Activated CD4-positive, alpha-beta T cell treated with anti-CD3 and anti-CD28 coated beads for 36 hours (primary cell): ENCODE measurements around the gene PFN3. TPM values are rescaled to one million over a fixed set of nuclear protein-coding genes. Genes with fewer than 3 reads are reported as not detected.

Experiments used
- ATAC-seq: fragments of 200-7000 bp; cut with Tn5 transposase; one replicate; pipeline ENCODE4 v1.10.0; 2021; ENCODE audit warnings: mild to moderate bottlenecking, moderate library complexity
- CTCF ChIA-PET: fragments of 350-600 bp; sonication (Branson Sonifier 250); formaldehyde crosslinking; loops from one replicate; lab custom pipeline; 2021; ENCODE audit warnings: antibody characterized with exemption; lab: Charles Lee
- POLR2A ChIA-PET: fragments of 350-600 bp; sonication (Branson Sonifier 250); formaldehyde crosslinking; loops from one replicate; lab custom pipeline; 2021; ENCODE audit warnings: antibody characterized with exemption, inconsistent platforms; lab: Charles Lee
- DNase-seq: peaks from one replicate; pipeline ENCODE4 v3.0.0-alpha.2; 2020
- H3K27ac Mint-ChIP-seq: one replicate; pipeline ENCODE4 v1.8.0; 2021; ENCODE audit warnings: mixed read lengths
- H3K27me3 Mint-ChIP-seq: one replicate; pipeline ENCODE4 v1.8.0; 2021; ENCODE audit warnings: mixed read lengths
- H3K36me3 Mint-ChIP-seq: one replicate; pipeline ENCODE4 v1.8.0; 2021; ENCODE audit warnings: low read depth, mixed read lengths
- H3K4me1 Mint-ChIP-seq: one replicate; pipeline ENCODE4 v1.8.0; 2021; ENCODE audit warnings: mixed read lengths
- H3K4me3 Mint-ChIP-seq: one replicate; pipeline ENCODE4 v1.8.0; 2021; ENCODE audit warnings: mild to moderate bottlenecking, moderate library complexity, mixed read lengths
- H3K9me3 Mint-ChIP-seq: one replicate; pipeline ENCODE4 v1.8.0; 2021; ENCODE audit warnings: low read depth, mixed read lengths
- intact Hi-C, 2 experiments: fragments of 100-400 bp; cut with DNase I in 1 of 2; cut with micrococcal nuclease in 1 of 2; formaldehyde crosslinking; loops; one replicate each; pipeline versions ENCODE4 v1.14.2 to v1.15.1; 2022 to 2024; cut with DNase I, micrococcal nuclease
- total RNA-seq, 2 experiments: library from RNA; stranded (reverse); gene quantifications; one replicate each; pipeline ENCODE4 v1.2.3, GENCODE V29; 2021

The PFN3 gene
- total RNA-seq, 2 experiments from 2014 or later: not detected

- DNase-seq (no peak), ATAC-seq (no peak)
- no peaks in the 10 kb centered on the region for H3K27me3 Mint-ChIP-seq
- POLR2A ChIA-PET: no interaction called here
- no peak overlapping the region for H3K27ac Mint-ChIP-seq
- H3K4me1 Mint-ChIP-seq: peaks cover 25% of the 10 kb centered on the region
- intact Hi-C loops: no loop called here
- CTCF ChIA-PET: interaction anchor here (0.6 to 13.1 kb wide), 6 partner anchors 9 to 62 kb away, joined by 3 to 195 read pairs (median 6); partner anchors contain the start of genes LMAN2, PFN3 and SLC34A1
- no peaks in the 10 kb centered on the region for H3K36me3 Mint-ChIP-seq
- no peak overlapping the region for H3K4me3 Mint-ChIP-seq
- no peaks in the 10 kb centered on the region for H3K9me3 Mint-ChIP-seq
These were observed 6.5 kb downstream of the PFN3 start for GRCh38 chr5:177393990-177394389.

GRCh38 chr5:177393206-177393765 lies 7.2 kb downstream of the PFN3 start:
- H3K4me3 Mint-ChIP-seq: no peak overlapping the region
- DNase-seq (no peak), ATAC-seq (no peak)
- intact Hi-C loops: no loop called here
- no peak overlapping the region for H3K27ac Mint-ChIP-seq
- H3K4me1 Mint-ChIP-seq: peaks cover 32% of the 10 kb centered on the region
- H3K9me3 Mint-ChIP-seq: no peaks in the 10 kb centered on the region
- no peaks in the 10 kb centered on the region for H3K36me3 Mint-ChIP-seq
- H3K27me3 Mint-ChIP-seq: no peaks in the 10 kb centered on the region
- ChIA-PET POLR2A (interaction anchor here (1.2 kb wide), 1 partner anchor 9 kb away, joined by 5 read pairs; no protein-coding TSS in a partner anchor), CTCF (interaction anchor here (0.6 to 13.1 kb wide), 9 partner anchors 9 to 105 kb away, joined by 3 to 195 read pairs (median 6); partner anchors contain the start of genes PDLIM7, PFN3 and SLC34A1)

- intact Hi-C loops: no loop called here
- no peak overlapping the region for H3K27ac Mint-ChIP-seq
- no peaks in the 10 kb centered on the region for H3K9me3 Mint-ChIP-seq
- H3K4me1 Mint-ChIP-seq: peaks cover 36% of the 10 kb centered on the region
- ATAC-seq (no peak), DNase-seq (no peak)
- CTCF ChIA-PET: interaction anchor here (0.6 to 13.1 kb wide), 9 partner anchors 8 to 105 kb away, joined by 3 to 195 read pairs (median 6); partner anchors contain the start of genes PDLIM7, PFN3 and SLC34A1
- no peak overlapping the region for H3K4me3 Mint-ChIP-seq
- no peaks in the 10 kb centered on the region for H3K27me3 Mint-ChIP-seq
- no peaks in the 10 kb centered on the region for H3K36me3 Mint-ChIP-seq
- POLR2A ChIA-PET: interaction anchor here (1.2 kb wide), 1 partner anchor 10 kb away, joined by 5 read pairs; no protein-coding TSS in a partner anchor
These were observed 7.7 kb downstream of the PFN3 start for GRCh38 chr5:177392765-177393164.

- H3K27me3 Mint-ChIP-seq: no peaks in the 10 kb centered on the region
- H3K27ac Mint-ChIP-seq: peak overlapping the region; percentile 87
- peak overlapping the region; percentile 52 for H3K4me3 Mint-ChIP-seq
- no peaks in the 10 kb centered on the region for H3K9me3 Mint-ChIP-seq
- ATAC-seq (peak; percentile 68), DNase-seq (peak; percentile 94)
- ChIA-PET POLR2A (interaction anchor here (0.6 to 2.2 kb wide), 12 partner anchors 12 to 102 kb away, joined by 3 to 20 read pairs (median 4); partner anchors contain the start of genes GRK6 and LMAN2), CTCF (interaction anchor here (0.6 to 13.1 kb wide), 45 partner anchors 11 to 939 kb away, joined by 3 to 195 read pairs (median 7); partner anchors contain the start of genes DBN1, DDX41, GRK6 and LMAN2)
- intact Hi-C loops: loop anchor here (1.0 kb wide), 9 partner anchors 12 to 276 kb away; partner anchors contain the start of genes GRK6 (in 1 of the 2) and LMAN2 (in 1 of the 2)
- peaks cover 36% of the 10 kb centered on the region for H3K4me1 Mint-ChIP-seq
- no peaks in the 10 kb centered on the region for H3K36me3 Mint-ChIP-seq
These were observed 9.8 kb downstream of the PFN3 start for GRCh38 chr5:177390363-177391300.

- ATAC-seq (peak; percentile 77), DNase-seq (peak; percentile 76)
- H3K27me3 Mint-ChIP-seq: peaks cover 1% of the 10 kb centered on the region
- peak overlapping the region; percentile 87 for H3K27ac Mint-ChIP-seq
- H3K4me3 Mint-ChIP-seq: peak overlapping the region; percentile 38
- CTCF ChIA-PET: interaction anchor here (0.6 to 13.1 kb wide), 37 partner anchors 10 to 700 kb away, joined by 3 to 195 read pairs (median 7); partner anchors contain the start of genes GRK6, LMAN2, PDLIM7 and PFN3
- intact Hi-C loops: loop anchor here (1.0 to 10.0 kb wide), 13 partner anchors 10 to 275 kb away; partner anchors contain the start of genes LMAN2 (in 2 of the 2), GRK6 (in 1 of the 2) and MXD3 (in 1 of the 2)
- no peaks in the 10 kb centered on the region for H3K9me3 Mint-ChIP-seq
- peaks cover 42% of the 10 kb centered on the region for H3K4me1 Mint-ChIP-seq
- POLR2A ChIA-PET: interaction anchor here (0.7 to 2.2 kb wide), 12 partner anchors 9 to 226 kb away, joined by 3 to 20 read pairs (median 4); partner anchors contain the start of genes GRK6 and LMAN2
- H3K36me3 Mint-ChIP-seq: no peaks in the 10 kb centered on the region
These were observed 11.0 kb downstream of the PFN3 start for GRCh38 chr5:177389241-177390169.

GRCh38 chr5:177388521-177389052 lies 11.9 kb downstream of the PFN3 start:
- peak overlapping the region; percentile 5 for H3K27ac Mint-ChIP-seq
- peaks cover 1% of the 10 kb centered on the region for H3K27me3 Mint-ChIP-seq
- intact Hi-C loops: loop anchor here (1.0 to 10.0 kb wide), 4 partner anchors 9 to 74 kb away; partner anchors contain the start of genes LMAN2 (in 1 of the 2) and MXD3 (in 1 of the 2)
- no peak for DNase-seq
- no peaks in the 10 kb centered on the region for H3K36me3 Mint-ChIP-seq
- H3K9me3 Mint-ChIP-seq: no peaks in the 10 kb centered on the region
- no peak overlapping the region for H3K4me3 Mint-ChIP-seq
- POLR2A ChIA-PET: interaction anchor here (1.4 to 2.2 kb wide), 2 partner anchors 9 to 38 kb away, joined by 5 to 7 read pairs; partner anchors contain the start of gene GRK6
- H3K4me1 Mint-ChIP-seq: peaks cover 43% of the 10 kb centered on the region
- CTCF ChIA-PET: interaction anchor here (0.6 to 13.1 kb wide), 18 partner anchors 9 to 701 kb away, joined by 3 to 195 read pairs (median 8); partner anchors contain the start of genes PDLIM7, PFN3 and RGS14
- ATAC-seq: no peak

- no peaks in the 10 kb centered on the region for H3K9me3 Mint-ChIP-seq
- ChIA-PET POLR2A (no interaction called here), CTCF (interaction anchor here (0.9 to 13.1 kb wide), 3 partner anchors 15 to 27 kb away, joined by 3 to 195 read pairs (median 5); partner anchors contain the start of gene PFN3)
- no peak overlapping the region for H3K4me3 Mint-ChIP-seq
- H3K36me3 Mint-ChIP-seq: no peaks in the 10 kb centered on the region
- DNase-seq (no peak), ATAC-seq (no peak)
- H3K27ac Mint-ChIP-seq: no peak overlapping the region
- H3K4me1 Mint-ChIP-seq: peaks cover 50% of the 10 kb centered on the region
- intact Hi-C loops: loop anchor here in 1 of 2 experiments (5.0 to 10.0 kb wide), 2 partner anchors 35 to 73 kb away; partner anchors contain the start of genes LMAN2 and MXD3
- peaks cover 1% of the 10 kb centered on the region for H3K27me3 Mint-ChIP-seq
These were observed 13.1 kb downstream of the PFN3 start for GRCh38 chr5:177387405-177387804.

- ChIA-PET CTCF (interaction anchor here (0.6 to 13.1 kb wide), 3 partner anchors 15 to 500 kb away, joined by 3 to 195 read pairs (median 3); partner anchors contain the start of gene PFN3), POLR2A (no interaction called here)
- Mint-ChIP-seq H3K36me3 (no peaks in the 10 kb centered on the region), H3K4me3 (no peak overlapping the region), H3K9me3 (no peaks in the 10 kb centered on the region), H3K27me3 (peaks cover 1% of the 10 kb centered on the region), H3K4me1 (peaks cover 52% of the 10 kb centered on the region), H3K27ac (no peak overlapping the region)
- no peak for DNase-seq
- intact Hi-C loops: loop anchor here in 1 of 2 experiments (5.0 to 10.0 kb wide), 2 partner anchors 34 to 72 kb away; partner anchors contain the start of genes LMAN2 and MXD3
- ATAC-seq: no peak
These were observed 13.9 kb downstream of the PFN3 start for GRCh38 chr5:177386542-177386941.

GRCh38 chr5:177385720-177386119 lies 14.7 kb downstream of the PFN3 start:
- Mint-ChIP-seq H3K9me3 (no peaks in the 10 kb centered on the region), H3K4me1 (peaks cover 47% of the 10 kb centered on the region), H3K4me3 (no peak overlapping the region), H3K27ac (no peak overlapping the region), H3K36me3 (no peaks in the 10 kb centered on the region), H3K27me3 (peaks cover 1% of the 10 kb centered on the region)
- ChIA-PET CTCF (interaction anchor here (13.1 kb wide), 1 partner anchor 17 kb away, joined by 195 read pairs; the partner anchor contains the start of gene PFN3), POLR2A (interaction anchor here (0.6 kb wide), 1 partner anchor 62 kb away, joined by 3 read pairs; no protein-coding TSS in a partner anchor)
- DNase-seq (no peak), ATAC-seq (no peak)
- intact Hi-C loops: loop anchor here in 1 of 2 experiments (5.0 to 10.0 kb wide), 2 partner anchors 33 to 71 kb away; partner anchors contain the start of genes LMAN2 and MXD3
